Stimulated activated CD4-positive, alpha-beta T cell treated with anti-CD3 and anti-CD28 coated beads, Interleukin-12 subunit alpha, Interleukin-12 subunit beta, amount 100 ng/mL, for 4 hours (primary cell): ENCODE results near the gene COLEC12.

Experiments
- DNase-seq: peaks from one replicate; pipeline ENCODE4 v3.0.0-alpha.2; 2020

The COLEC12 gene

GRCh38 chr18:434410-434809, 66.1 kb downstream of the COLEC12 start:
- no peak for DNase-seq

GRCh38 chr18:433960-434359, 66.5 kb downstream of the COLEC12 start:
- no peak for DNase-seq

DNA sequence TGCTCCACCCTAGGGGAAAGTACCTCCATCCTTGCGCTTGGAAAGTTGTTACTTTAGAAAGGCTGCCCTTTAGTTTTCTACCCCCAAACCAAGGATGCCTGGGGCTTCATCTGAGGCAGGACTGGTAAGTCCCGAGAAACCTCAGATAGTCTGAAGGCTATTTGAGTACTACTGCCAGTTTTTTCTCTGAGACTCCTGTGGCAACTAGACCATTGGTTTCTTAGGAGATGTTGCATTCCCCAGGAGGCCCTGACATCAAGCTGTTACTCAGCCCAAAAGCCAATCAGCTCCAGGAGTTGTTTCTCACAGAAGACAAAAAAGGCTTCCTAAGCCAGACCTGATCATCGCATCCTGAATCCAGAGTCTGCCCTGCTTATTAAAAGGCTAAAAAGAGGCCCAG, 67.2 kb downstream of the COLEC12 start:
- no peak for DNase-seq

- DNase-seq: no peak
These were observed 67.7 kb downstream of the COLEC12 start for GRCh38 chr18:432791-433190.

DNA sequence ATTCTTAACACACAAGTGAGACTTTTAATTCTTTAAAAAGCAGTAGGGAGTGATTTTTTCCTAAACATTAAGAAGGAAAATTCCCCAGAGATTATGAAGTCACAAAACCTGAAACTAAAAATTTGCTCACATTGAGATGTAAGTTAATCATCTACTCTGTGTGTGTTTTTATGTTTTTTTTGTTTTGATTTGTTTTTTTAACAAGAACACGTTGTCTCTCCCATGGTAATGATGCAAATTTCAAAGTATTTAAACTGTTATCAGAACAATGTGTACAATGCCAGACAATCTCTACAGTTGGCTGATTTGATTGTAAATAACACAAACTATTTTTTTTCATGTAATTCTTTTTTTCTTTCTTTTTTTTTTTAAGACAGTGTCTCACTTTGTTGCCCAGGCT, 71.5 kb downstream of the COLEC12 start:
- no peak for DNase-seq

DNA sequence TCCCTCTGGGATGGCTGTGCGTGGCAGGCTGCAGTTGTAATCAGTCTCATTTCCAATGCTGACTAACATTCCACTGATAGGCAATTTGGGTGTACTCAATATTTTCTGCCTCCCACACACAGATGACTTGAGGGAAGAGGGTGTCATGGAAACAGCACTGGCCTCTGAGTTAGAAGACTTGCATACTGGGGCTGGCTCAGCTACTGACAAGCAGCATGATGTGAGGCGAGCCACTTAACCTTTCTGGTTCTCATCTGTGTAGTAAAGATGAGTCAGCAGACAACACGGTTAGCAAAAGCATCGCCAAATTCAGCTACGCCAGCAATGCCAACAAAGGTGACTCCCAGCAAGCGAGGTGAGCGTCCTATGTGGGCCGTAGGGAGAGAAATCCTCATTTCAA, 73.5 kb downstream of the COLEC12 start:
- DNase-seq: no peak

- DNase-seq: no peak
These were observed 75.3 kb downstream of the COLEC12 start for GRCh38 chr18:425106-425745.

GRCh38 chr18:424668-425067, 75.8 kb downstream of the COLEC12 start:
- DNase-seq: no peak

- DNase-seq: no peak
These were observed 76.3 kb downstream of the COLEC12 start for GRCh38 chr18:424071-424661.

GRCh38 chr18:422966-423365, 77.5 kb downstream of the COLEC12 start:
- DNase-seq: no peak

DNA sequence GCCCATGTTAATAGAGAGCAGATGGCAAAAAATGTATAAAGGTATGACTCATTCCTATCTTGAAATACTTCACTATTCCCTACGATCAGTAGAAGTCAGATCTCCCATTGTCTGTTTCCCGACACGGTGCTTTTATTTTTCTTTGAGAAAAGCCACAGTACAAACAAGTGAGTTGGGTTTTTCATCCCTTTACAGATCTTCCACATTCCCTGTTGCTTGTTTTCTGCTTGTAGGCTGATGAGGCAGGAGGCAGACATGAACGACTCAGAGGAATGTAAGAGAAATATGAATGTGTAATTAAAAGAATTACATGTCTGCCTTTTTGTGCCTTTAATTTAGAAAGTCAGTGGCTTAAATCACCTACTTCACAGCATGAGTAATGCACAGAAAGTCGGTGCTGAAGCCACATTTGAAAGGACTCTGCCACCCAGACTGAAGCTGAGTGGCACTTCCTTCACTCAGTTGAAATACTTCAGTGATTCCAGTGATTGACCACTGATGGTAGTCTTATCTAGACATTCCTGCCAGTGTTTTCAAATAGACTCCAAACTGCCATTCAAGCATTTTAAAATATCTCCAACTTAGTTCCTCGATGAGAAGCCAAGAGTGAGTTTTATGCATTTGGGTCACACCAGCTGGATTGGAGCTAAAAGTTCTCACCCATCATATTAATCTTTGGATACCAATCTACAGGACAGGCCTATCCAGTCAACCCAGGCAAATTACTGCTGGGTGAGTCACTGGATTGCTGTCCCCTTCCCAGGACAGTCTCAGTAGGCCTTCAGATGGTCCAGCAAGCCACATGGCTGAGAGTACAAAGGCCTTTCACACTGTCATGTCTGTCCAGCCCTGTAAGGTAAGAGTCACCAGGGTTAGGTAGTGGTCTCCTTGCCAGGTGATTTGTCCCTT, 79.0 kb downstream of the COLEC12 start:
- DNase-seq: no peak

GRCh38 chr18:420661-421246, 79.7 kb downstream of the COLEC12 start:
- no peak for DNase-seq

GRCh38 chr18:419541-420175, 80.8 kb downstream of the COLEC12 start:
- no peak for DNase-seq

GRCh38 chr18:417495-417894, 83.0 kb downstream of the COLEC12 start:
- no peak for DNase-seq

DNA sequence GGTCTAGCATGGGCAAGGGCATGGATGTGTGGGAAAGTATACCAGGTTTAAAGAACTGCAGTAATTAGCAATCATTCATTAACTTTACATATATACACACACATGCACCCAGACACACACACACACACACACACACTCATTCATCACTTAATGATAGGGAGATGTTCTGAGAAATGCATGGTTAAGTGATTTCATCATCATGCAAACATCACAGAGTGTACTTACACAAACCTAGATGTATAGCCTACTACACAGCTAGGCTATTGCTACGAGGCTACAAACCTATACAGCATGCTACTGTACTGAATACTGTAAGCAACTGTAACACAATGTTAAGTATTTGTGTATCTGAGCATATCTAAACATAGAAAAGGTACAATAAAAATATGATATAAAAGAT, 83.6 kb downstream of the COLEC12 start:
- no peak for DNase-seq

DNA sequence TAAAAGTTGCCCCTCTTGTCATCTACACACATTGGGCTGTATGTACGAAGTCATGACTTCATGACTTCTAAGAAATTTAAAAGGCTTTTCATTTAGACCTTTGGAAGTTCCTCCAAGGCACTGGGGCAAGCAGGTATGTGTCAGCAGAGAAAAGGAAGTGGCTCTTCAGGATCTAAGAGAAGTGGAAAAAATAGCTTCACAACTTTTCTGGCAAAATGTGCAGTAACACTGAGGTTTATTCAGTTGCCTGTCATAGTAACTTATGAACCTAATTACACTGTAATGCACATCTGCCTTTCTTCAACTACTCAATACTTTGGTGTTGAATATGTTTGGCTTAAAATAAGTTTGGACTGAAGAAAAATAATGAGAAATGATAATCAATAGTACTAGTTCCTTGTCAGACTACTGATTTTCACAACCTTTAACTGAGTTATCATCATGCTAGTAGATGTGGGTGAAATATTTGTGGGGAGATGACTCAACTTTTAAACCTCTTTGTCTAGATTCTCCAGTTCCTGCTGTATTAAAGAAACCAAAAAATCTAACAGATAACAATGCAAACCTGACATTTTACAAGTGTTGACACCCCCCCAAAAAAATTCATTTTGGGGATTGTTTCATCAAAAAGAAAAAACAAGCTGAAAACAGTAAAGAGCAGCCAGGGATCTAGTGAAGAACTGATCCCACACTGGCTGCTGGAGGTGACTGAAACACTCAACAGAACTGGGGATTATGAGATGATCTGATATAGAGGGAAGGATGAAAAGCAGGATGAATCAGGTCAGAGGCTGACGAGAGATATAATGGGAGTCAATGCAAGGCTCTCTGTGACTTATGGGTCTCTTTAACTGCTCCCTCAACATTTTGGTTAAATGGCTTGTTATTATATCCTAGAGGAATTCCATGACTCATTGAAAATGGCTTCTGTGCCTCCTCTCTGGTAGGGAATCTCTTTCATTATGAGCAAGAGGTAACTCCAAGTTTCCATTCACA, 84.6 kb downstream of the COLEC12 start:
- DNase-seq: no peak

GRCh38 chr18:415047-415446, 85.5 kb downstream of the COLEC12 start:
- DNase-seq: no peak

- DNase-seq: no peak
These were observed 87.3 kb downstream of the COLEC12 start for GRCh38 chr18:413233-413632.

GRCh38 chr18:410047-410455, 90.5 kb downstream of the COLEC12 start:
- no peak for DNase-seq

GRCh38 chr18:408367-408766, 92.1 kb downstream of the COLEC12 start:
- no peak for DNase-seq

GRCh38 chr18:407626-408224, 92.8 kb downstream of the COLEC12 start:
- no peak for DNase-seq
